ENCODE measurements around the gene DNAAF2. TPM values are rescaled to one million over a fixed set of nuclear protein-coding genes. Genes with fewer than 3 reads are reported as not detected.

The DNAAF2 gene
- total RNA-seq, 4 donors from 2014 or later, result 7.5 to 11.8 (median 9.5) TPM

DNA sequence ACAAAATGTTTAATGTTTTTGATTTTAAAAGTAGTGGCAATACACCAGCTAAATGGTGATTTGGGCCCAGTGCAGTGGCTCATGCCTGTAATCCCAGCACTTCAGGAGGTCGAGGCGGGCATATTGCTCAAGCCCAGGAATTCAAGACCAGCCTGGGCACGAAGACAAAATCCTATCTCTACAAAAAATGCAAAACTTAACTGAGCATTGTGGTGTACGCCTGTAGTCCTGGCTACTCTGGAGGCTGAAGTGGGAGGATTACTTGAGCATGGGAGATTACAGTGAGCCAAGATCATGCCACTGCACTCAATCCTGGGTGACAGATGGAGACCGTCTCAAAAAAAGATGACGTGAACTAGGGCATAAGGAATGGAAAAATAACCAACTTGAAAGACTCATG lies 19.3 kb downstream of the DNAAF2 start:
- no peak overlapping the region for H3K27ac ChIP-seq
- DNase-seq (ENCODE audit: low spot score in 2 of 2), result no peak
- no peaks in the 10 kb centered on the region for H3K9me3 ChIP-seq
- no peaks in the 10 kb centered on the region for H3K27me3 ChIP-seq
- TF ChIP-seq, protein P1, sequence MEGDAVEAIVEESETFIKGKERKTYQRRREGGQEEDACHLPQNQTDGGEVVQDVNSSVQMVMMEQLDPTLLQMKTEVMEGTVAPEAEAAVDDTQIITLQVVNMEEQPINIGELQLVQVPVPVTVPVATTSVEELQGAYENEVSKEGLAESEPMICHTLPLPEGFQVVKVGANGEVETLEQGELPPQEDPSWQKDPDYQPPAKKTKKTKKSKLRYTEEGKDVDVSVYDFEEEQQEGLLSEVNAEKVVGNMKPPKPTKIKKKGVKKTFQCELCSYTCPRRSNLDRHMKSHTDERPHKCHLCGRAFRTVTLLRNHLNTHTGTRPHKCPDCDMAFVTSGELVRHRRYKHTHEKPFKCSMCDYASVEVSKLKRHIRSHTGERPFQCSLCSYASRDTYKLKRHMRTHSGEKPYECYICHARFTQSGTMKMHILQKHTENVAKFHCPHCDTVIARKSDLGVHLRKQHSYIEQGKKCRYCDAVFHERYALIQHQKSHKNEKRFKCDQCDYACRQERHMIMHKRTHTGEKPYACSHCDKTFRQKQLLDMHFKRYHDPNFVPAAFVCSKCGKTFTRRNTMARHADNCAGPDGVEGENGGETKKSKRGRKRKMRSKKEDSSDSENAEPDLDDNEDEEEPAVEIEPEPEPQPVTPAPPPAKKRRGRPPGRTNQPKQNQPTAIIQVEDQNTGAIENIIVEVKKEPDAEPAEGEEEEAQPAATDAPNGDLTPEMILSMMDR (IDR thresholded peaks at IDR 0.05), result no peak
- TF ChIP-seq EP300 (IDR thresholded peaks at IDR 0.05) (no peak), POLR2A (IDR thresholded peaks at IDR 0.05) (no peak), POLR2AphosphoS5 (IDR thresholded peaks at IDR 0.05) (no peak)
- 78% methylated on average over 6 of the region's 6 CpGs for WGBS
- peaks cover 13% of the 10 kb centered on the region for H3K36me3 ChIP-seq
- no peak overlapping the region for H3K4me3 ChIP-seq
- H3K4me1 ChIP-seq, result peaks cover 12% of the 10 kb centered on the region

- no peak for TF ChIP-seq POLR2A (IDR thresholded peaks at IDR 0.05)
- no peak for TF ChIP-seq POLR2AphosphoS5 (IDR thresholded peaks at IDR 0.05)
- TF ChIP-seq EP300 (IDR thresholded peaks at IDR 0.05), result no peak
- TF ChIP-seq, protein P1 (IDR thresholded peaks at IDR 0.05), result no peak
- WGBS, result 86% methylated on average over 2 of the region's 2 CpGs
Measured at GRCh38 chr14:49614196-49614595, 20.8 kb downstream of the DNAAF2 start.

DNA sequence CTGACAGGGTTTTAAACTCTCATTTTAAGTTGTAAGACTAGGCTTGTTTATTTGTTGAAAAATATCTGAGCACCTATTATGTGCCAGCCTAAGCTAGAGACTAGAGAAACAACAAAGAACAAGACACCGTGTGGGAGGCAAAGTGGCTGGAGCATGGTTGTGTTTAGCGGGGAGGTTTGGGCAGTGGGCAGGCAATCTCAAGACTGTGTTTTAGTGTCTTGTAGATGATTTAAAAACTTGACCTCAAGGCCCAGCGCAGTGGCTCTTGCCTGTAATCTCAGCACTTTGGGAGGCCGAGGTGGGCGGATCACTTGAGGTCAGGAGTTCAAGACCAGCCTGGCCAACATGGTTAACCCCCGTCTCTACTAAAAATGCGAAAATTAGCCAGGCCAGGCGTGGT lies 22.4 kb downstream of the DNAAF2 start:
- H3K27ac ChIP-seq, result no peak overlapping the region
- DNase-seq (ENCODE audit: low spot score in 2 of 2), result no peak
- H3K36me3 ChIP-seq, result no peaks in the 10 kb centered on the region
- 88% methylated on average over 8 of the region's 8 CpGs for WGBS
- H3K4me1 ChIP-seq, result no peaks in the 10 kb centered on the region
- H3K4me3 ChIP-seq, result no peak overlapping the region
- TF ChIP-seq POLR2AphosphoS5 (IDR thresholded peaks at IDR 0.05) (no peak), POLR2A (IDR thresholded peaks at IDR 0.05) (no peak), EP300 (IDR thresholded peaks at IDR 0.05) (no peak)
- TF ChIP-seq, protein P1 (IDR thresholded peaks at IDR 0.05), result no peak
- no peaks in the 10 kb centered on the region for H3K27me3 ChIP-seq
- H3K9me3 ChIP-seq, result no peaks in the 10 kb centered on the region

More at GRCh38 chr14:49614196-49614595, 20.8 kb downstream of the DNAAF2 start:
- H3K27ac ChIP-seq, result no peak overlapping the region
- no peaks in the 10 kb centered on the region for H3K27me3 ChIP-seq
- no peak for DNase-seq (ENCODE audit: low spot score in 2 of 2)
- H3K36me3 ChIP-seq, result peaks cover 13% of the 10 kb centered on the region
- H3K4me1 ChIP-seq, result peaks cover 6% of the 10 kb centered on the region
- H3K4me3 ChIP-seq, result no peak overlapping the region
- H3K9me3 ChIP-seq, result no peaks in the 10 kb centered on the region

GRCh38 chr14:49612251-49612650 lies 22.8 kb downstream of the DNAAF2 start:
- no peak overlapping the region for H3K27ac ChIP-seq
- TF ChIP-seq EP300 (IDR thresholded peaks at IDR 0.05) (no peak), POLR2A (IDR thresholded peaks at IDR 0.05) (no peak), POLR2AphosphoS5 (IDR thresholded peaks at IDR 0.05) (no peak)
- TF ChIP-seq, protein P1 (IDR thresholded peaks at IDR 0.05), result no peak
- WGBS, result 93% methylated on average over 4 of the region's 4 CpGs
- no peaks in the 10 kb centered on the region for H3K27me3 ChIP-seq
- H3K4me3 ChIP-seq, result no peak overlapping the region
- H3K9me3 ChIP-seq, result no peaks in the 10 kb centered on the region
- H3K4me1 ChIP-seq, result no peaks in the 10 kb centered on the region
- H3K36me3 ChIP-seq, result no peaks in the 10 kb centered on the region
- no peak for DNase-seq (ENCODE audit: low spot score in 2 of 2)

GRCh38 chr14:49607583-49607982 lies 27.5 kb downstream of the DNAAF2 start:
- no peaks in the 10 kb centered on the region for H3K36me3 ChIP-seq
- DNase-seq (ENCODE audit: low spot score in 2 of 2), result no peak

More at GRCh38 chr14:49607583-49607982, 27.5 kb downstream of the DNAAF2 start:
- TF ChIP-seq EP300 (IDR thresholded peaks at IDR 0.05) (no peak), POLR2AphosphoS5 (IDR thresholded peaks at IDR 0.05) (no peak), POLR2A (IDR thresholded peaks at IDR 0.05) (no peak)
- TF ChIP-seq, protein P1 (IDR thresholded peaks at IDR 0.05), result no peak
- Histone ChIP-seq H3K27ac (no peak overlapping the region), H3K4me1 (no peaks in the 10 kb centered on the region), H3K4me3 (no peak overlapping the region), H3K27me3 (no peaks in the 10 kb centered on the region), H3K9me3 (no peaks in the 10 kb centered on the region)
- 94% methylated on average over 6 of the region's 6 CpGs for WGBS

Data from suprapubic skin (tissue), 4 donors.